HG02852 (cell line): ENCODE measurements around the gene PDE9A.

Experiments used
- ATAC-seq: cut with Tn5 transposase; IDR thresholded peaks from one replicate; pipeline ENCODE4 v1.9.1; 2021; ENCODE audit warnings: mild to moderate bottlenecking, moderate library complexity; ENCODE audit not compliant: unreplicated experiment

Gene PDE9A

GRCh38 chr21:42655796-42656770 lies 2.7 kb downstream of the PDE9A start:
- ATAC-seq: no peak

GRCh38 chr21:42656872-42657271 lies 3.5 kb downstream of the PDE9A start:
- no peak for ATAC-seq

- no peak for ATAC-seq
Measured at GRCh38 chr21:42657676-42658319, 4.4 kb downstream of the PDE9A start.

- ATAC-seq: no peak
Measured at GRCh38 chr21:42658320-42659105, 5.1 kb downstream of the PDE9A start.

GRCh38 chr21:42659416-42660117 lies 6.1 kb downstream of the PDE9A start:
- no peak for ATAC-seq

GRCh38 chr21:42660118-42660470 lies 6.7 kb downstream of the PDE9A start:
- no peak for ATAC-seq

- no peak for ATAC-seq
Measured at GRCh38 chr21:42661688-42662429, 8.4 kb downstream of the PDE9A start.

GRCh38 chr21:42662430-42663199 lies 9.2 kb downstream of the PDE9A start:
- ATAC-seq: no peak

GRCh38 chr21:42663200-42663750 lies 9.9 kb downstream of the PDE9A start:
- ATAC-seq: no peak

GRCh38 chr21:42663860-42664535 lies 10.6 kb downstream of the PDE9A start:
- ATAC-seq: no peak

- ATAC-seq: no peak
Measured at GRCh38 chr21:42664614-42665013, 11.2 kb downstream of the PDE9A start.

- no peak for ATAC-seq
Measured at GRCh38 chr21:42665026-42665425, 11.6 kb downstream of the PDE9A start.

- no peak for ATAC-seq
Measured at GRCh38 chr21:42665484-42665883, 12.1 kb downstream of the PDE9A start.

- no peak for ATAC-seq
Measured at GRCh38 chr21:42666023-42666747, 12.8 kb downstream of the PDE9A start.

- no peak for ATAC-seq
Measured at GRCh38 chr21:42666925-42667324, 13.5 kb downstream of the PDE9A start.

- no peak for ATAC-seq
Measured at GRCh38 chr21:42668298-42668992, 15.0 kb downstream of the PDE9A start.

GRCh38 chr21:42669041-42669440 lies 15.6 kb downstream of the PDE9A start:
- ATAC-seq: no peak
